Measurements from ENCODE around the gene FZR1.
"Not testable (repeated sequence)": the region's sequence is repeated elsewhere in the genome, so short reads cannot be mapped to it uniquely, and the experiment has no call there.

Gene FZR1

DNA sequence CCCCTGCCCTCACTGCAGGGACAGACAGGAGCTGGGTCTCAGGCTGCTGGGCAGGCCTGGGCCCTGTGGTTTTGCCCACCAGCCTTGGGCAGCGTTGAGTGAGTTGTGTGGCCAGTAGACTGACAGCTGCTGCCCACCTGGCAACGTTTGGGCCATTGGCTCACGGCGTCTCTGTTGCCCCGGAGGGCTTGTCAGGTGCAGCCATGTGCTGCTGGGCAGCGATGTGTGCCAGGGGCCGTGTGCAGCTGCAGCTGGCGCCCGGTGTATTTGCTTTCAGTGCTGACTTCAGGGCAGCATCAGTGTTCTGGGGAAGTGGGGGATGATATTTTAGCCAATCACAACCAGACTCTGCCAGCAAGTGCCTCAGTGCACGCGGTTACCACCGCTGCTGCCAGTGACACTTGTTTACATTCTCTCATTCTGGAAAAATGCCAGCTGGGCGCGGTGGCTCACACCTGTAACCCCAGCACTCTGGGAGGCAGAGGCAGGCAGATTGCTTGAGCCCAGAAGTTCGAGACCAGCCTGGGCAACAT, 10.6 kb downstream of the FZR1 start:
- no peak for DNase-seq

DNA sequence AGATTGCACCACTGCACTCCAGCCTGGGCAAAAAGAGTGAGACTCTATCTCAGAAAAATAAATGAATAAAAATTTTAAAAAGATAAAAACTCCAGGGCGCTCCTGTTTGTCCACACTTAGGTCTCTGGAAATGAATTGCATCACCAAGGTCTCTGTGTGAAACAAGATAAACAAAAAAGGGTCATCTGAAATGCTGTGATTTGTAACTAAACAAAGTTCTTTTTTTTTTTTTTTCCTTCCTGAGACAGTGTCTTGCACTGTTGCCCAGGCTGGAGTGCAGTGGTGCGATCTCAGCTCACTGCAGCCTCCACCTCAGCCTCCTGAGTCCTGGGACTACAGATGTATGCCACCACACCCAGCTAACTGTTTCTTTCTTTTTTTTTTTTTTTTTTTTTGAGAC, 11.5 kb downstream of the FZR1 start:
- DNase-seq = no peak

DNA sequence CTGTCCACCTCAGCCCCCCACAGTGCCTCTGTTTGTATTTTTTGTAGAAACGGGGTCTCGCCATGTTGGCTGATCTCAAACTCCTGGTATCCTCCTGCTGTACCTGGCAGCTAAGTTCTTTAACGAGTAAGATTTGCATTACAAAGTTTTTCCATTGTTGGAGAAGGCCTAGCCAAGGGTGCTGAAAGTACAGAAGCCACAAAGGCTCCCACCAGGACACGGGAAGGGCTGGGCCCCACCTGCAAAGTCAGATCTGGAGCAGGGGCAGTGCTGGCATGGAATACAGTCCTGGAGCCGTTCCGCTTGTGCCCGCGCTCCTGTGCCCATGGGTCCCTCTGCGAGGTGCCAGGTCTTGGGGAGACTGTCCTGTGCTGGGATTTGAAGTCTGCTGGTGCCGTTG, 12.1 kb downstream of the FZR1 start:
- no peak for DNase-seq

DNA sequence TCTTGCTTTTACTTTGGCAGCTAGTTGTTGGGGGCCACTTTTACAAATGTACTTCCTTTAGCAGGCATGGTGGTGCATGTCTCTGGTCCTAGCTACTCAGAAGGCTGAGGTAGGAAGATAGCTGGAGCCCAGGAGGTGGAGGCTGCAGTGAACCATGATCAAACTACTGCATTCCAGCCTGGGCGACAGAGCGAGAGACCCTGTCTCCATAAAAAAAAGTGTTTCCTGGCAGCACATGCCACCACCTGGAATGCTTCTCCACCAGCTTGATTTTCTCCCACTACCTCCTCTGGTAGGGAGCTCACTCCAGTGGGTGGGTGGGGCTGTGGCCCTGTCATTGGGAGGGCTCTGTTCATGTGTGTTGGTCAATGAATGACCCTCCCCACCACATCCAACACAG, 12.5 kb downstream of the FZR1 start:
- DNase-seq = no peak

DNA sequence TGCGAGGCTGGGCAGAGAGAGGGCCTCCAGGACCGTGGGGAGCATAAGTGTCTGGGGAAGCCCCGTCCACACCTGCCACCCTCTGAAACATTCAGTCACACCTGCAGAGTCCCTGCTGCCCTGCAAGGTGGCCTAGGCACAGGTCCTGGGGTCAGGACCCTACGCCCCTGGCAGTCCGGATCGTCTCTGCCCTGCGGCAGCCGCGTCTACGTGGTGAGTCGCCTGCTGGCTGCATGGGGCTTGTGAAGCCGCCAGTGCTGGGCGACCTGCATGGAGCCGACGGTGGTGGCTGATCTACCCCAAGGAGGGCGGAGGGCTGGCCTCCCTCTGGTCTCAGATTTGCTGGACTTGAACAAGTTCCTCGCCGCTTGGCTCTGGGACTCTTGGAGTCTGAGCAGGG, 13.0 kb downstream of the FZR1 start:
- DNase-seq = no peak

DNA sequence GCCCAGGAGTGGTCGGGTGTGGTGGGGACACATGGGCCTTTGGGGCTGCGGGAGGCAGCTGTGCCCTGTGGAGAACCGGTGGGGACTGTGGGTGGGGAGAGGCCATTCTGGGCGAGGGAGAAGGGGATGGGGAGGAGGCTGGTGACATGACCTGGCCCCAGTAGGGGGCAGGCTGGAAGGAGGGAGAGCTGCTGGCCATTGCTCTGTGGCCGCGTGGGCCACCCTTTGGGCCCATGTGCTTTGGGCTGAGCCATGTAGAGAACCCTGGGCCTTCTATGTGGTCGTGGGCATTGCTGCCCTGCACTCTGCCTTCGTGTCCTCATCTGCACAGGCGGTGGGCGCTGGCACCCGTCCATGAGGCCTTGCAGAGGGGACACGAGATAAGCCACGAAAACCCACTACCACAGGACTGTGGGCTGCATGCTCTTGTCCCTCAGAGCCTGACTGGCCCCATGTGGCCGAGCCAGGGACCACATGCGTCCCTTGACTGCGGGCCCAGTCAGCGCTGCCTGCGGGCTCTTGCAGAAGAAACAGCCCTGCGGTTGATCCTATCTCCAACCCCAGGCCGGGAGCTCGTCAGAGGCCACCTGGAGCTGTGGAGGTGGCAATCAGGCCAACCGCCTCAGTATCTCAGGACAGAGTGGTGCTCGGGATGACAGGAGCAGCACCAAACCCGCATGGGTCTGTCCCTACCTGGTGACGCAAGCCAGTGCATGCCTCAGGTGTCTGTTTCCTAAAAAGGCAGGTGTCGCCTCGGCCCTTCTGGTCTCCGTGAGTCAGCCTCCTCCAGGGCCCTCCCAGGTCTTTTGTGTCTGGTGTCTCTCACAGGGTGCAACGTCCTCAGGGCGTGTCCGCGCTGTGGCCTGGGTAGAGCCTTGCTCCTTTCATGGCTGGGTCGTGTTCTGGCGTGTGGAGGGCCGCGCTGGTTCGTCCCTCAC, 14.3 kb downstream of the FZR1 start:
- DNase-seq = no peak

DNA sequence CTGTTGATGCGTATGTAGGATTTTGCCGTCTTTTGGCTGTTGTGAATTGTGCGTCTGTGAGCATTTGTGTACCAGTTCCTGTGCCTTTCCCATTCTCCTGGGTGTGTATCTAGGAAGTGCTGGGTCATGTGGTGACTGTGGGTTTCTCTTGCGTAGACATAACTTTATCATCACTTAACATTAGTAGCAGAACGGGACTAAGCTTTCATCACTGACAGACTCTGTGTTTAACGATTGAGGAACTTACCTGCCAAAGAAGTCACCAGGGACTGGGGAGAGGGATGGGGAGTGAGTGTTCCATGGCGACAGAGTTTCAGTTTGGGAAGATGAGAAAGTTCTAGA, 15.0 kb downstream of the FZR1 start:
- DNase-seq = no peak

DNA sequence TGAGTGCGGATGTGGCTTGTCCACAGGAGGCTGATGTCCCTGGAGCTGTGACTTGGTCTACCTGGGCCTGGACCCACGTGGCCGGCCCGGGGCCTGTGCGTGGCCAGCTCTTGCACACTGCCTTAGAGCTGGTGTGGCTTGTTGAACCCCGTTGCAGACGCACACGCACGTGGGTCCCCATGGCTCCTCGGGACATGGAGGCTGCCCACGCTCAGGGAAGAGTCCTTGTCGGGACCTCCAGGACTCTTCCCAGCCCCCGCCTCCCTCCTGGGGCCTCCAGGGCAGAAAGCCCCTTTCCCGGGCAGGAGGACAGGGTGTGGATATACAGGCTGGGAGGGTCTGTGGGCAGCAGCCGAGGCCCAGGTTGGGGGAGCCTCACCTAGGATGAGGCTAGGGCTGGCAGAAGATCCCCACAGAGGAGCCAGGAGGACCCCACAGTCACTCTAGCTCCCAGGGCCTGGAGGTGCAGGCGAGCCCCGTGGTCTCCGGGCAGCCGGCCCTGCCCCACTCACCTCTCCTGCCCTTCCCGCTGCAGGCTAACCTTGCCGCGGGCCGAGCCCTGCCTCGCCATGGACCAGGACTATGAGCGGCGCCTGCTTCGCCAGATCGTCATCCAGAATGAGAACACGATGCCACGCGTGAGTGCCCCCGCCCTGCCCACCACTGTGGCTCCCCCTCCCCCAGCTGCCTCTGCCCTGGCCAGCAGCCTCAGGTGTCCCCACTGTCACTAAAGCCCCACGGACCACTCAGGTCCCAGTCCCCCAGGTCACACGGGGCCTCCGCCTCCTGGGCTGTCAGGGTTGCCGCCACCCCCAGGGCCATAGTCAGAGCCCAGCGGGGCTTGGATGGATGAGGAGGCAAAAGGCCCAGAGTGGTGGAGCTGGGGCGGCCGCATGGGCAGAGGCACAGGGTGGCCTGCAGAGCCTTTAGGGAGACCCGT, 16.6 kb downstream of the FZR1 start:
- no peak for DNase-seq

DNA sequence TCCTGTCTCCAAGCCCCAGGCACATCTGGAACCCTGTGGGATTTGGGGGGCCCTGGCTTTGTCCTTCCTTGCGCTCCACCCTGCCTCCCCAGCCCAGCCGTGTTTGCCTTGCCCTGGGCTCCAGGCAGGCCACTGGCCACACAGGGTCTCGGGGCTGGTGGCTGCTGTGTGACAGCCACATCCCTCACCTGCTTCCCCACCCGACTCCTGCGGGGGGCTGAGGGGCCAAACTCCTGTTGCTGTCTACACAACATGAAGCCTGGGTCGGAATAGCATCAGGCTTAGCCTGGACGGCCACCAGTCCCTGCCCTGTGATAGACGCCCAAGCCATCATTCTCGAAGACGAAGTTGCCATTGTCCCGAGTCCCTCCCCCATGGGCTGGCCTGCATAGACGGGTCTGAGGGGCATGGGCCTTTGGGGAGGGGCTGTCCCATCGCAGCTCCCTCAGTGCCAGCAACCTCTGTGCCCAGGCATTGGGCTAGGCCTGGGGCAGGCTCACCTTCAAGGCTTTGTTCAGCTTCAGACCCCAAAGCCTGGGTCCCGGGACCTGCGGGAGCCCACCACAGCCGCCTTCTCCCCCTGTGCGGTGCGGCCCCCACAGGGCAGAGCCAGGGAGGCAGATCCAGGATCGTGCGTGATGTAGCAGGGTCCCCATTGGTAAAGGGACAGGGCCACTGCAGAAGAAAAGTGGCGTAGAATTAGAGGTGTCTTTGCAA, 17.4 kb downstream of the FZR1 start:
- no peak for DNase-seq

DNA sequence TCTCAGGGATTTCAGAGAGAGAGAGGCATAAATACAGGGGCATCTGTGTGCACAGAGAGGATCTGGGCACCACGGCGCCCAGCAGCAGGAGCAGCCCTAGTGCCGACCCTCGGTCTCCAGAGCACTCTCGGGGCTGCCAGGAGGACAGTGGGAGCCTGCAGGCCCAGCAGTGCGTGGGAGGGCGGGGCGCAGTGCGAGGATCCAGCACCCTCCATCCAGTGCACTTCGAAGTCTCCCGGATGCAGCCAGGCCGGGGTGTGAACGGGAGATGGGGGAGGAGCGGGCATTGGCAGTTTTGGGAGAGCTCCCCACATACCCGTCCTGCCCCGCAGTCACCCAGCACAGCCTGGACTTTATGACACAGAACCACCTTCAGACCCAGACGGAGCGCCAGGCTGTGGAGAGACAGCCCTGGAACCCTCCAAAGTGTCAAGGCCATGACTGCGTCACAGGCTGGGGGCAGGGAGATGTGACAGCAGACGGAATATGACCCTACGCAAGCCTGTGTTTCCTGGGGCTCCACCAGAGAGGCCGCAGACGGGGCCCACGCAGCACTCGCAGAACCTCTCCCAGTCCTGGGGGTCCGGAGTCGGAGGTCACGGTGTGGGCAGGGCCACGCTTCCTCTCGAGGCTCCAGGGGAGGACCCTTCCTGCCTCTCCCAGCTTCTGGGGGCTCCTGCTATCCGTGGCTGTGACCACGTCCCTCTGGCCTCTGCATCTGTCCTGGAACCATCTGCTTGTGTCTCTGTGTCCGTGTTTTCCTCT, 18.1 kb downstream of the FZR1 start:
- DNase-seq = no peak

DNA sequence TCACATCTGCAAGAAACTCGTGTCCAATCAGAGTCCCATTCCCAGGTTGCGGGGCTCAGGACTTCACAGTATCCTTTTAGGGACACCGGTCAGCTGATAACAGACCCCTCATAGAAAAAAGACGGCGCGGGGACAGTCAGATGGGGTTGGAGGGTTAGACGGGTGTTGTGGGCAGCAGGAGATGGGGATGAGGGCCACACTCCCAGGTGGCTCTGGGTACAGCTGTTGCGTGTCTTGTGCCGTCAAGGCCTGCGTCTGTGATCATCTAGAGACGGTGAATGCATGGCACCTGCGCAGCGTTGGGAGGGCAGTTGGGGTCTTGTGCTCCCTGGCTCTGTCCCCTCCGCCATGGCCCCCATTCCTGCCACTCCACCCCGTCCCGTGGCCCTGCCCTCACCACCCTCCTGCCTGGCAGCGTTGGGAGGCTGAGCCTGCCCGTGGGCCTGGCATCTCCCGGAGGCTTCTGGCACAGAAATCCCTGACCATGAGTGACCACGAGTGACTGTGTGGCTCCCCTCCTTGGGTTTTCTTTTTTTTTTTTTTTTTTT, 18.9 kb downstream of the FZR1 start:
- DNase-seq = no peak

DNA sequence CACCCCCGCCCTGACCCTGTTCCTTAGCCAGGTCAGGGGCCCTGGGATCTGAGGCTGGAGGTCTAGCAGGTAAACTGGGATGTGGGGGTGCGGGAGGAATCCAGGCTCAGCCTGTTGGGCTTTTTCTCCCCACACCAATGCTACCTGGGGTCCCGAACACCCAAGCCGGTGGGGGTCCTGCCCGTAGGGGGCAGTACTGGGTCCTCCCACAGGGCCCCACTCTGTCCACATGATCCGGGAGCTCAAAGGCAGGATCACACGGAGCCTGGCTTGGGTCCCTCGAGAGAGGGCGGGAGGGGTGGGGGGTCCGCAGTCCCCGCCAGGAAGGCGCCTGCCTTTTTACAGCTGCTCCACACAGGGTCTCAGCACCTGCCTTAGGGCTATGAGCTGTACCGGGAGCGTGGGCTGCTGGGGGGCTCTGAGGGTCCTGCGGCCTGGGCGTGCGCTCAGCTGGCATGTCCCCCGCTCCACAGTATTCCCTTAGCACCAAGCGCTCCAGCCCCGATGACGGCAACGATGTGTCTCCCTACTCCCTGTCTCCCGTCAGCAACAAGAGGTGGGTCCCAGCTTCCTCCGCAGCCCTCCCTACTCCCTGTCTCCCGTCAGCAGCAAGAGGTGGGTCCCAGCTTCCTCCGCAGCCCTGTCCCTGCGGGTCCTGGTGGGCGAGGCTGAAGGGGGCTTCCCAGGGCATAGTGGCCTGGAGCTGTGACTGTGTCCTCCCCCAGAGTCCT, 20.6 kb downstream of the FZR1 start:
- DNase-seq = no peak

DNA sequence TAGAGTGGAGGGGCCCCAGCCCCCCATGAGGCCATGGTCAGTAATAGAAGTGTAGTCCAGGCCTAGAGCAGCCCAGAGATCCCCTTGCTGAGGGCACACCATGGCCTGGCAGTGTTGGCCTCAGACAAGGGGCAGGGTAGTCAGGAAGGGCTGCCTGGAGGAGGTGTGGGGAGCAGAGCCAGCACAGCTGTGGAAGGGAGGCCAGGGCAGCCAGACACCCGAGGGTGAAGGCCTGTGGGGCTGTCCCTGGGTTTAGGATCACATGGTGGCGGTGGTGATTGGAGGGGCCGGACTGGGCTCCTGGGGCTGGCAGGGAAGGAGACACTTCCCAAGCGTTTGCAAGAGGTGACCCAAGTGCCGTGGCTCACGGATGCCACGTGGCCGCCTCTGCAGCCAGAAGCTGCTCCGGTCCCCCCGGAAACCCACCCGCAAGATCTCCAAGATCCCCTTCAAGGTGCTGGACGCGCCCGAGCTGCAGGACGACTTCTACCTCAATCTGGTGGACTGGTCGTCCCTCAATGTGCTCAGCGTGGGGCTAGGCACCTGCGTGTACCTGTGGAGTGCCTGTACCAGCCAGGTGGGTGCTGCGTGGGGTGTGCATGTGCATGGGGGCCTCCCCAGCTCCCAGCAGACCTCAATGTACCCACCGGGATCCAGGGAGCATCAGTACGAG, 21.3 kb downstream of the FZR1 start:
- no peak for DNase-seq

DNA sequence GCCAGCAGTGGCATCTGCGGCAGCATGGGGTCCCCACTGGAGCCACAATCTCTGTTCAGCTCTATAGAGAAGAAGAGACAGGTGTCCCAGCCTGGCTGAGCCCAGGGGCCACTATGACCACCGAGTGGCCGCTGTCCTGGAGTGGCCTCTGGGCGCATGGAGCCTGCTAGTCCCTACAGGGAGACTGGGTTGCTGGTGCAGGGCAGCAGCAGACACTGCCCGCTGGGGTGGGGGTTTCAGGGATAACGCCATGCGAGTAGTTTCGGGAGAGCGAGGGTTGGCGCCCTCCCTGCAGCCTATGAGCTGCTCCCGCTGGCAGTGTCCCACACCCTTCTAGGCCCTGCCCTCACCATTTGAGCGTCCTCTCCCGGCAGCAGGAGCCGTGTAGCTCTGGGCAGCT, 22.0 kb downstream of the FZR1 start:
- no peak for DNase-seq

DNA sequence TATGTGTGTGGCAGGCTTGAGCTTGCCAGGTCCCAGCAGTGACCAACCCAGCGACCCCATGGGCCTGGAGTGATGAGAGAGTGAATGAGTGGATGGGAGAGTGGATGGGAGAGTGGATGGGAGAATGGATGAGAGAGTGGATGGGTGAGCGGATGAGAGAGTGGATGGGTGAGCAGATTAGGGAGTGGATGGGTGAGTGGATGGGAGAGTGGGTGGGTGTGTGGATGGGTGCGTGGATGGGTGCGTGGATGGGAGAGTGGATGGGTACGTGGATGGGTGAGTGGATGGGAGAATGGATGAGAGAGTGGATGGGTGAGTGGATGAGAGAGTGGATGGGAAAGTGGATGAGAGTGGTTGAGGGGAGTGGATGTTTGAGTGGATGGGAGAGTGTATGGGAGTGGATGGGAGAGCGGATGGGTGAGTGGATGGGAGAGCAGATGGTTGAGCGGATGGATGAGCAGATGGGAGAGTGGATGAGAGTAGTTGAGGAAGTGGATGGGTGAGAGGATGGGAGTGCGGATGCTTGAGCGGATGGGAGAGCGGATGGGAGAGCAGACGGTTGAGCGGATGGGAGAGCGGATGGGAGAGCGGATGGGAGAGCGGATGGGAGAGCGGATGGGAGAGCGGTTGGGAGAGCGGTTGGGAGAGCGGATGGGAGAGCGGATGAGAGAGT, 22.6 kb downstream of the FZR1 start:
- DNase-seq = no peak

DNA sequence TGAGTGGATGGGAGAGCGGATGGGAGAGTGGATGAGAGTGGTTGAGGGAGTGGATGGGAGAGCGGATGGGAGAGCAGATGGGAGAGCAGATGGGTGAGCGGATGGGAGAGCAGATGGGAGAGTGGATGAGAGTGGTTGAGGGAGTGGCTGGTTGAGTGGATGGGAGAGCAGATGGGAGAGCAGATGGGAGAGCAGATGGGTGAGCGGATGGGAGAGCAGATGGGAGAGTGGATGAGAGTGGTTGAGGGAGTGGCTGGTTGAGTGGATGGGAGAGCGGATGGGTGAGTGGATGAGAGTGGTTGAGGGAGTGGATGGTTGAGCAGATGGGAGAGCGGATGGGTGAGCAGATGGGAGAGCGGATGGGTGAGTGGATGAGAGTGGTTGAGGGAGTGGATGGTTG, 23.2 kb downstream of the FZR1 start:
- DNase-seq = not testable (repeated sequence)

DNA sequence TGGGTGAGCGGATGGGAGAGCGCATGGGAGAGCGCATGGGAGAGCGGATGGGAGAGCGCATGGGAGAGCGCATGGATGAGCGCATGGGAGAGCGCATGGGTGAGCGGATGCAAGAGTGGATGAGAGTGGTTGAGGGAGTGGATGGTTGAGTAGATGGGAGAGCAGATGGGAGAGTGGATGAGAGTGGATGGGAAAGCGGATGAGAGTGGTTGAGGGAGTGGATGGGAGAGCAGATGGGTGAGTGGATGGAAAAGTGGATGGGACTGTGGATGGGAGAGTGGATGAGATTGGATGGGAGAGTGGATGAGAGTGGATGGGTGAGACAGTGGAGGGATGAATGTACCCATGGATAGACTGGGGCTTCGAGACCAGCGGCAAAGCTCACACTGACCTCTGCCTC, 24.3 kb downstream of the FZR1 start:
- DNase-seq = no peak

DNA sequence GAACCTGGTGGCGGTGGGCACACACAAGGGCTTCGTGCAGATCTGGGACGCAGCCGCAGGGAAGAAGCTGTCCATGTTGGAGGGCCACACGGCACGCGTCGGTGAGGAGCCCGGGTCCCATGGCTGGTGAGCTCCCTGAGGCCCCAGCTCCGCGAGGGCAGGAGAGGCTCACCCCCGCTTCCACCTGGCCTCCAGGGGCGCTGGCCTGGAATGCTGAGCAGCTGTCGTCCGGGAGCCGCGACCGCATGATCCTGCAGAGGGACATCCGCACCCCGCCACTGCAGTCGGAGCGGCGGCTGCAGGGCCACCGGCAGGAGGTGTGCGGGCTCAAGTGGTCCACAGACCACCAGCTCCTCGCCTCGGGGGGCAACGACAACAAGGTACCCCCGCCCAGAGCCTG, 25.6 kb downstream of the FZR1 start:
- no peak for DNase-seq

DNA sequence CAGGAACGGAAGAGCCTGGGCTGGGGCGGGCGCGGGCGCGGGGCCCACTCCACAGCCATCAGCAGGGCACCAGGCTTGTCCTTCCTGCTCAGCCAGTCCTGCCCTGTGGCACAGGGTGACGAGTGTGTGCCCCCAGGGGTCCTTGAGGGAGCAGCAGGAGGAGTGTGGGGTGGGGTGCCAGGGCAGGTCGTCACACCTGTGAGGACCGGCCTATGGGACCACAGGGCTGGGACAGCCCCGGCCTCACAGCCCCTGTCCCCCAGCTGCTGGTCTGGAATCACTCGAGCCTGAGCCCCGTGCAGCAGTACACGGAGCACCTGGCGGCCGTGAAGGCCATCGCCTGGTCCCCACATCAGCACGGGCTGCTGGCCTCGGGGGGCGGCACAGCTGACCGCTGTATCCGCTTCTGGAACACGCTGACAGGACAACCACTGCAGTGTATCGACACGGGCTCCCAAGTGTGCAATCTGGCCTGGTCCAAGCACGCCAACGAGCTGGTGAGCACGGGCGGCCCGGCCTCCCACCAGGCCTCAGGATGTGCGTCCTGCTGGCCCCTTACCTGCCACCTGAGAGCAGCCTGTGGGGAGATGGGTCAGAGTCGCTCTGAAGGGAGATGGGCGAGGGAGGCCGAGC, 26.2 kb downstream of the FZR1 start:
- no peak for DNase-seq

Measured in fibroblast of skin of scalp (primary cell).